Erythroblast (primary cell): ENCODE data around the gene NPY4R.
"Not testable (repeated sequence)": the region's sequence is repeated elsewhere in the genome, so short reads cannot be mapped to it uniquely, and the experiment has no call there.

Source experiments
- GATA1 ChIP-seq: IDR thresholded peaks from 2 replicates; pipeline ENCODE4 v1.6.1; 2011; ENCODE audit warnings: low read depth, mild to moderate bottlenecking, control low read depth, low read length, moderate library complexity
- POLR2A ChIP-seq: IDR thresholded peaks from 2 replicates; pipeline ENCODE4 v1.6.1; 2011; ENCODE audit warnings: mild to moderate bottlenecking, low read length

DNA sequence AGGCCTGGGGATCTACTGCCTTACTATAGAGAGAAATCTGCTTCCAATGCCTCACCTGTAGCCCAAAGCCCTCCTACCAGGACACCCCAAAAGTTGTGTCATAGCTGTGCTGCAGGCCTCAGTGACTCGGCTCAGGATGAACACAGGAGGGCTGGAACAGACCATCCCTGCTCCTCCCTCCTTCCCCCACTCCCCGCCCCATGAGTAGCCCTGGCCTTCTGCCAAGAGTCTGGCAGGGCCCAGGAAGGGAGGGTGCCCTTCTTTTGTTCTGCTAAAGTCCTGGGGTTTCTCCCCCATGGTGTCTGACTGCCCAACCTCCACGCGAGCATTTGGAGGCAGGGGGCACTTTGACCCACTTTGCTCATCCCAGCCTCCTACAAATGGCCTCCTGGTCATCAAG is 24.8 kb downstream of the NPY4R start:
- not testable (repeated sequence) for TF ChIP-seq POLR2A, GATA1
